ENCODE data around the gene OST4. TPM values are rescaled to one million over a fixed set of nuclear protein-coding genes. Genes with fewer than 3 reads are reported as not detected.
"Not testable (repeated sequence)": the region's sequence is repeated elsewhere in the genome, so short reads cannot be mapped to it uniquely, and the experiment has no call there.

The OST4 gene
- 334 TPM for total RNA-seq (2013)
- polyA plus RNA-seq (100 to 1,000 TPM; 209 to 635 (median 615) TPM), polyA minus RNA-seq (165 and 206 TPM in 2 replicates), total RNA-seq (24.2 to 53.3 (median 44.1) reads per million in 11 experiments)

- peaks cover 41 to 49% of the 10 kb centered on the region in 2 donors for H3K4me1 ChIP-seq (ENCODE audit: control insufficient read depth in 1 of 2, insufficient read depth in 2 of 2, low read length in 2 of 2)
- H3K4me2 ChIP-seq (replicated peaks; ENCODE audit: extremely low read depth, low read length, poor library complexity, severe bottlenecking): peak within 1 kb of the TSS; percentile 89
- H3K36me3 Mint-ChIP-seq: peaks cover 30% of the 10 kb centered on the region in 2 donors
- H3K27ac Mint-ChIP-seq: peak within 1 kb of the TSS; percentile 92 to 98 (median 96)
- H3K9me3 ChIP-seq (replicated peaks in 1 of 2; ENCODE audit: control insufficient read depth in 1 of 2, insufficient read depth in 1 of 2, low read length in 2 of 2): no peaks in the 10 kb centered on the region
- H3K27me3 Mint-ChIP-seq (ENCODE audit: low read depth in 3 of 3): no peaks in the 10 kb centered on the region
- peak within 1 kb of the TSS; percentile 94 to 95 for H3K4me3 Mint-ChIP-seq
- H3K36me3 ChIP-seq (replicated peaks in 1 of 2; ENCODE audit: control insufficient read depth in 1 of 2, insufficient read depth in 2 of 2, low read length in 2 of 2): peaks cover 19 to 37% of the 10 kb centered on the region in 2 donors
- H3K9ac ChIP-seq (ENCODE audit: insufficient read depth, low read length, poor library complexity, severe bottlenecking): peak within 1 kb of the TSS; percentile 91
- H3K27ac ChIP-seq (ENCODE audit: low read depth in 1 of 2, low read length in 2 of 2): peak within 1 kb of the TSS; percentile 86 to 96
- H3K4me3 ChIP-seq (replicated peaks in 1 of 3; ENCODE audit: low read depth in 2 of 3, low read length in 3 of 3): peak within 1 kb of the TSS; percentile 91 to 97 (median 95)
- intact Hi-C loops (cut with micrococcal nuclease): loop anchor here (5.0 kb wide), 1 partner anchor 39 kb away; the partner anchor contains the start of gene TMEM214 (in 2 of the 2)
- no peak for TF ChIP-seq CTCF (IDR thresholded peaks at IDR 0.05)
- peaks cover 15% of the 10 kb centered on the region for H4K20me1 ChIP-seq (ENCODE audit: insufficient read depth, low read length)
- H3K9me3 Mint-ChIP-seq: peaks cover 0 to 2% (median 0%) of the 10 kb centered on the region in 7 donors
- peak; percentile 84 to 93 (median 86) for DNase-seq
- peaks cover 57% of the 10 kb centered on the region for H3K4me1 Mint-ChIP-seq
- peak within 1 kb of the TSS; percentile 96 for H2AFZ ChIP-seq (ENCODE audit: insufficient read depth, low read depth, low read length, poor library complexity, severe bottlenecking)
- under 1% methylated on average over 85 of the region's 86 CpGs for WGBS (ENCODE audit: insufficient coverage)
- peaks cover 24% of the 10 kb centered on the region for H3K79me2 ChIP-seq (ENCODE audit: insufficient read depth, low read length)
- H3K27me3 ChIP-seq (ENCODE audit: control insufficient read depth in 2 of 2, insufficient read depth in 2 of 2, low read length in 2 of 2): no peaks in the 10 kb centered on the region
These were observed at the start of gene OST4 for GRCh38 chr2:27071277-27071989. Gene OST4, minus strand, starts transcription at chr2:27071654.

- Histone ChIP-seq H3K4me1 (ENCODE audit: control insufficient read depth in 1 of 2, insufficient read depth in 2 of 2, low read length in 2 of 2) (peaks cover 33 to 38% of the 10 kb centered on the region in 2 donors), H3K27me3 (ENCODE audit: control insufficient read depth in 2 of 2, insufficient read depth in 2 of 2, low read length in 2 of 2) (peaks cover 12 to 29% of the 10 kb centered on the region in 2 donors), H3K9ac (ENCODE audit: insufficient read depth, low read length, poor library complexity, severe bottlenecking) (peak overlapping the region; percentile 43), H2AFZ (ENCODE audit: insufficient read depth, low read depth, low read length, poor library complexity, severe bottlenecking) (peak overlapping the region; percentile 78), H3K4me2 (replicated peaks; ENCODE audit: extremely low read depth, low read length, poor library complexity, severe bottlenecking) (peak overlapping the region; percentile 79), H3K4me3 (replicated peaks in 1 of 3; ENCODE audit: low read depth in 2 of 3, low read length in 3 of 3) (peak overlapping the region in 1 of 3 experiments; percentile 72)
- H3K9me3 ChIP-seq (replicated peaks in 1 of 2; ENCODE audit: control insufficient read depth in 1 of 2, insufficient read depth in 1 of 2, low read length in 2 of 2); H3K9me3 Mint-ChIP-seq; H3K27ac ChIP-seq (ENCODE audit: low read depth in 1 of 2, low read length in 2 of 2); H3K36me3 Mint-ChIP-seq; H4K20me1 ChIP-seq (ENCODE audit: insufficient read depth, low read length); H3K36me3 ChIP-seq (replicated peaks in 1 of 2; ENCODE audit: control insufficient read depth in 1 of 2, insufficient read depth in 2 of 2, low read length in 2 of 2); intact Hi-C loops (cut with micrococcal nuclease); DNase-seq; H3K79me2 ChIP-seq (ENCODE audit: insufficient read depth, low read length): not testable (repeated sequence)
- H3K4me1 Mint-ChIP-seq: peaks cover 34% of the 10 kb centered on the region
- peak overlapping the region; percentile 73 to 93 for H3K4me3 Mint-ChIP-seq
- WGBS (ENCODE audit: insufficient coverage): 91% methylated on average over 8 of the region's 8 CpGs
- peak overlapping the region in 2 of 7 donors; percentile 26 to 73 for H3K27ac Mint-ChIP-seq
- H3K27me3 Mint-ChIP-seq (ENCODE audit: low read depth in 3 of 3): peaks cover 23 to 30% (median 27%) of the 10 kb centered on the region in 3 donors
These were observed 47.8 kb upstream of the OST4 start for GRCh38 chr2:27119330-27119670.

Data from CD14-positive monocyte (primary cell).